SKM-1 (cell line): ENCODE results near the gene MARCHF4.
"Not testable (repeated sequence)": the region's sequence is repeated elsewhere in the genome, so short reads cannot be mapped to it uniquely, and the experiment has no call there.

Experiments
- DNase-seq: peaks from one replicate; lab custom pipeline; 2025; ENCODE audit not compliant: unreplicated experiment; lab: John Stamatoyannopoulos, UW

The MARCHF4 gene

DNA sequence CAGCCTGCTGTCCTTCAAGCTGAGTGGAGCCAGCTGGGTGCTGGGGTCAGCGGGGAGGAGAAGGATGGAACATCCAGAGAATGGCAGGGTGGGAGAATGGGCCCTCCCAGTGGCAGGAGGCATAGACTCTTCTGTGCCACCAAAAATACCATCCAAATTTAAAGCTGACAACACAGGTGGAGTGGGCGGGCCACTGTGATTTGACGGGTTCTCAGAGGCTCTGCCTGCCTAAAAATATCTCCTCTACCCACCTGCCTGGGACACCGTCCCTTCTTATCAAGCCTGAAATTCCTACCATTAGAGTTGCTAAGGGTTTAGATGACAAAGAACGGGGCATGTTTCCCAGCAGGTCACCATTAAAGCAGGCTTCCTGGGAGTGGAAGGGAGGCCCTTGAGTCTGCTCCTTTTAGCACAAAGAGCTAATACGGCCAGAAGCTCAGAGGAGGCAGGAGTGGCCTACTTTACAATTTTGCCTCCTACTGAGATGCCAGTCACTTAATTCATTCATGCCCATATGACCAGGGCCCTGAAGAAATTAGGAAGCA lies 19.8 kb upstream of the MARCHF4 start:
- no peak for DNase-seq

DNA sequence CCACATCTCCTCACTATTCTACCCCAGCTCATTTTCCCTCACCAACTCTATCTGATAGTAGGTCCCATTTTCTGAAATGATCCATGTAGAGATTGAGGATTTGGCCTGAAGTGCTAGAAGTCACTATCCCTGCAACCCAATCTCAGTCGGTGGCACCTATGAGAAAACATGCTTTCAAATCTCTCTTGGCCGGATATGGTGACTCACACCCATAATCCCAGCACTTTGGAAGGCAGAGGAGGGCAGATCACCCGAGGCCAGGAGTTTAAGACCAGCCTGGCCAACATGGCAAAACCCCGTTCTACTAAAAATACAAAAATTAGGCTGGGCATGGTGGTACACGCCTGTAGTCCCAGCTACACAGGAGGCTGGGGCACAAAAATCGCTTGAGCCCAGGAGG lies 19.1 kb upstream of the MARCHF4 start:
- DNase-seq = no peak

DNA sequence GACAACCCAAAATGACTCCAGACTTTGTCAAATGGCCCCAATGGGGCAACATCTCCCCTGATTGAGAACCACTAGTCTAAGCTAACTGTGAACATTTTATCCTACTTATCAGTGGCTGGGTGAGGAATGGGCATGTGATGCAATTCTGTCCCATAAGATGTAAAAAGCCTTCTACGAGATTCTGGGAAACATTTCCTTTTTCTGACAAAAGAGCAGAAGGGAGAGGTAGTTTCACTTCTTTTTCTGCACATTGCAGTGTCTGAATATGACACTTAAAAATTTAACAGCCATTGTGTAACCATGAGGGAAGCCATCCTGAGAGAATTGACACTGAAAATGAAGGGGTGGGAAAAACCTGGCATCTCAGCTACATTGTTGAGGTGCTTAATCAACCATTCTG lies 17.3 kb upstream of the MARCHF4 start:
- DNase-seq = no peak

DNA sequence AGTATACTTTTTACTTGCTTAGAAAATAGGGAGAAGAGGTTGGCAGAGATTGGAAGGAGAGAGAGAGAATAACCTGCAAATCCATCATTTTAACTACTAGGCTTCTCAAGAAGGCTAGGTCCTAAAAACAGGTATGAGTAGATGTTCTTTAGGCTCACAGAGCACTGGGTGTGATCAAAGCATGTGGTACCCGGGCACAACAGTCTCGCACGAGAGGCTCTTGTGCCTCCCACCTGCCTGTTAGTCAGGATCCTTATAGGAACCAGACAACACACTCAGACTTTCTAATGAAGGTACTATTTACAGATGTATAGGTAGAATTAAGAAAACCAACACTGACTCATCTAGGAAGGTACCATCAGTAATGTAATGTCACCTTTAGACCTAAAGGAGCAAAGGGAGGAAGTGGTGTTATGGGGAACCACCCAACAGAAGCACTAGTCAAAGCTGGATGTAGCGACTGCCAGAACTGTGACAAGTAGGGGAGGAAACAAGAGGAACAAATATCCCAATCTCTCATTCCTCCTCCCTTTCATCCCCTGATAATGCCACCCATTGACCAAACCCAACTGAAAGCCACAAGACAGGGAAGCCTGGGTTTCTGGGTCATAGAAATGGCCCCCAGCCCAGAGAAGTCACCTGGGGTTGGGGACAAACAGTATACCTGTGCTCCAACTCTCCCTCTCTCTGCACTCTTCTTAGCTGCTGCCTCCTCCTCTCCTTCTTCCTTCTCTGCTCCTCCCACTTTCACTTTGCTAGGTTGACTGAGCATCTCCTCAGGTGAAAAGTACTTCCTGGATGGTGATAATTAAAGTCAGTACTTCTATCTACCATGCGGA lies 16.0 kb upstream of the MARCHF4 start:
- DNase-seq = no peak

DNA sequence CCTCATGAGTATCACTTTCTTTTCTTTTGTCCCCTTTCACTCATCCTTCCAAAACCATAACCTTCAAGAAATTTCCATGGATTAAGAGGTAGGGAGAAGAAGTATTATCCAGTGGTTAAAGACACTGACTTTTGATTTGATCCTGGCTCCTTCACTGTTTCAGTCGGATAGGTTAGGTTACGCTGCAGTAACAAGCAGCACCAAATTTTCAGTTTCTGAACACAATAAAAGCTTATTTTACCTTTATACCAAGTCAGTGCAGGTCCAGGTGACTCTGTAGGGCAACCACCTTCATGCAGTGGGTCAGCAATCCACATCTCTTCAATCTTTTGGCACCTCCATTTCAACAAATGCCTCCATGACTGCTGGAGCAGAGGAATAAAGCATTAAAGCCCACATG lies 15.0 kb upstream of the MARCHF4 start:
- no peak for DNase-seq

DNA sequence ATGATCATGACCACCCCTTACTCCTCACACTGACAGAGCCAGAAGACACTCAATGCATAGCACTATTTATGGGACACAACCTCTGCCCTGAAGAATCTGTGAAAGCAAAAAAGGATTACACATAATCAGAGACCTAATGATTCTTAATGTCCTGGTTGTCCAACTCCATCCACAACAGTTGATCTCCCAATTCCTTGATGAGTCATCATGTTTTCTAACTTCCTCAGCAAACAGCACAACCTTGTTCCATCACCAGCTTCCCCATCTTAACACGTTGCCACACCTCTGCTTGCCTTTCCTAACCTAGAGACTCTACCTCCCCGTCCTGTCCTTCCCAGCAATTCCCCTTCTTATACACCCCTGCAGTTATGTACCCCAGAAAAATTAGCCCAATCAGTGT lies 13.2 kb upstream of the MARCHF4 start:
- no peak for DNase-seq

DNA sequence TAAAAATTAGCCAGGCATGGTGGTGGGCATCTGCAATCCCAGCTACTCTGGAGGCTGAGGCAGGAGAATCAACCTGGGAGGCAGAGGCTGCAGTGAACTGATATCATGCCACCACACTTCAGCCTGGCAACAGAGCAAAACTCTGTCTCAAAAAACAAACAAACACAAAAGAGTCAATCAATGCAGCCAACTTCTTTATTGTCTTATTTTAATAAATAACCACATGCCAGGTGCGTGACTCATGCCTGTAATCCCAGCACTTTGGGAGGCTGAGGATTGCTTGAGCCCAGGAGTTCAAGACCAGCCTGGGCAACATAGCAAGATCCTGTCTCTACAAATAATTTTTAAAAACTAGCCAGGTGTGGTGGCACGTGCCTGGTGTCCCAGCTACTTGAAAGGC lies 12.1 kb upstream of the MARCHF4 start:
- DNase-seq = not testable (repeated sequence)

DNA sequence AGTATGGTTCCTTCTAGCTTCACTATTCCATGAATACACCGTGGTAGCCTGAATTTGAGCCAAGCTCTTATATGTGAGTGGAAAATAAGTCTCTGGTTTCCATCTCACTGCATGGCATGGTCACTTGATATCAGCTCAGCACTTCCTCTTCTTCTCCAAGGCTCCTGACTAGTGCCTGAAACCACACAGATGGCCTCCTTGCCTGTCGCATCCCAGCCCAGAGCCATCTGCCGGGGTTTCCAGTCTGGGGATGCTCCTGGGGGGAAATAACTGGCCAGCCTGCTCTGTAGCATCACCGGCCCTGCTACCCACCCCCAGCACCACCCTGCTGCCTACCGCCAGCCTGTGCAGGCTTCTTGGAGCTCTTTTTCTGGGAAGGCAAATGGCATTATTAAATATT lies 7.7 kb upstream of the MARCHF4 start:
- no peak for DNase-seq

DNA sequence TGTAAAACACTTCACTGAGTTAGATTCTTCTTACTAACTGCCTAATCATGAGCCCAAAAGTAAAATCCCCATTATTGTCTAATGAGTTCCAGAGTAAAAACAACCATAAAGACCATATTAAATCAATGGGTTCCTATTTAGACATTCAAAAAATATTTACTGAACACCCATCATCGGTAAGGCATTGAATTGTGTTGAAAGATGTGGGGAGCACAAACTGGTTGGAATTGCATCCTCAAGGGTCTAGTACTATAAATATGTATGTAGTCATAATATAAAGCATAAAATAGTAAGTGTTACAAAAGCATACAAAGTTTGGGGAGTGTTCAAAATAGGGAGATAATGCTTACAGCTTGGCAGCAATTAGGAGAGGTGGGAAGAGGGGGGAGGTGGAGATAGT lies 3.0 kb upstream of the MARCHF4 start:
- DNase-seq = no peak

DNA sequence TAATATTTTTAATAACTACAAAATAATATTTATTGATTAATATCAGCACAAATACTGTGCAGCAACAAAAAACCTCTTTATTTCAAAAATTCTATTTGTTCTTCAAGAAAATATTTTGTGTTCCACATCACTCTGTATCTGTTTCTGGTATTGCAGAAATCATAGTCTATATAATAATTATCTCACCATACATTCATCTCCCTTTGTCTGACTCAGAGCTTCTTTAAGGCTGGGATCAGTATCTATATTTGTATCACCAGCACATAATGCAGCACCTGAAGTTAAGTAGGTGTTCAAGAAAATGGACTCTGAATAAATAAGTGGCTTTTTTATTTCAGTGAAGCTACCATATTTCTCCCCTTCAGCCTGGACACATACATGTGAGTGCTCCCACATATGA lies 1.6 kb upstream of the MARCHF4 start:
- no peak for DNase-seq

DNA sequence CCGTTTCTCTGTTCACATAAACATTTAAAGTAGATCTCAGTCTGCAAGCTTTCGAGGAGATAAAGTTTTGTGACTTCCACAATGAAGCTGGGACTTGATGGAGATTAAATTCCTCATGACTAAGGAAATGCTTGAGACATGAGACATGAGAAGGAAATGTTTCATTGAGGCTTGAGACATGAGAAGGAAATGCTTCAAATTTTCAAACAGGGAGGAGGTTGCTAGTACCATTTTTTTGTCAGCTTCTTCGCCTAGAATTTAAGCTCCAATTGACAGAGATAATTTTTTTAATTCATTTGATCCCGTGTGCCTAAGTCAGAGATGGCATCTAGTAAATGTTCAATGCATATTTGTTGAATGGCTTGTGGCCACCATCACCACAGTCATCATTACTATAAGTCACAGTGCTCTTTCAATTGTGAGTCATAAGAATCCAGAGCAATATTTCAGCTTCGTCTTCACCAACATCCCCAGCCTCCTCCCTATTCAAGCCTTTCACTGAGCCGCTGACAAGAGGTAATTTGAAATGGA lies 543 bp upstream of the MARCHF4 start:
- no peak for DNase-seq

DNA sequence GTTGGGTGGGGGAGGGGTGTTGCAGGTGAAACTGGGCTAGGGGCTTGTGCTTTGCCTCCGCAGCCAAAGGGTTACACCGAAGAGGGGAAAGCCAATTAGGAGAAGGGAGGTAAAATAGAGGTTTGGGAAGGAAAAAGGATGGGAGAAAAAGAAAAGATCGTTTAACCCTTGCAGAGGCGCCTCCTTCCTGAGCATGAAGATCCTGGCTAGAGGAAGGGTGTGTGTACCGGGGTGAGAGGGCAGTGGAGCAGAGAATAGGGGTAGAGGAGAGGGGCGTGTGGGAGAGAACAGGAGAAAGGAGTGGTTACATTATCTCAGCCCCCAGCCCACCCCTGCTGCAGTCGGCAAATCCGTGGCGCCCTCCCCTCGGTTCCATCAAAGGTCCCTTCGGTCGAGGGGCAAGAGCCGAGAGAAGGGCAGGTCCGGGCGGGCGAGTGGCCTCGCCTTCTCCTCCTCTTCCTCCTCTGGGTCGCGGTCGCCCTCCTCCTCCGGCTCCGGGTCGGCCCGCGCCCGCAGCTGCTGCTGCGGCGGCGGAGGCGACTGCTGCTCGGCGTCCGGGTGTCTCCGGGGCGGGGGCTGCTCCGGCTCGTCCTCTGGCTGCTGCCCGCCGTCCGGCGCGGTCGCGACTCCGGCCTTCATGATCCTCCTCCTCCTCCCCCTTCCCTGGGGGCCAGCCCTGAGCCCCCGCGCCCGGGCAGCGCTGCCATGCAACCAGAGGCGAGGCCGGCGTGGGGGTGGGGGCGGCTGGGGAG lies 1.1 kb downstream of the MARCHF4 start:
- DNase-seq = no peak

DNA sequence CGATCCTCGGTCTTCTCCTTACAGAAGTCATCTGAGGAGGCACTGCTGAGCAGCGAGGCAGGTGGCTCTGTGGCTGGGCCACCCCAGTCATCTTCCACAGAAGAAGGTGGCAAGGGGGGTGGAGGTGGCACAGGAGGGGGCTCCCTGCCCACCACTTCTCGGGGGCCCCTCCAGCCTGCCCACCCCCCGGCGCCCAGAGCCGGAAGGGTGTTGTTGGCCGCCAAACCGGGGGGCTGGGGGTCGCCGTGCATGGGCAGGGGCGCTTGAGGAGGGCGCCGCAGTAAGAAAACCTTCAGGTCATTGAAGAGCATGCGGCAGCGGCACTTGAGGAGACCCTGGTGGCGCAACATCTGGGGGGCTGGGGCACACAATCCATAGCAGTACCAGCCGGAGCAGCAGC lies 2.5 kb downstream of the MARCHF4 start:
- no peak for DNase-seq

DNA sequence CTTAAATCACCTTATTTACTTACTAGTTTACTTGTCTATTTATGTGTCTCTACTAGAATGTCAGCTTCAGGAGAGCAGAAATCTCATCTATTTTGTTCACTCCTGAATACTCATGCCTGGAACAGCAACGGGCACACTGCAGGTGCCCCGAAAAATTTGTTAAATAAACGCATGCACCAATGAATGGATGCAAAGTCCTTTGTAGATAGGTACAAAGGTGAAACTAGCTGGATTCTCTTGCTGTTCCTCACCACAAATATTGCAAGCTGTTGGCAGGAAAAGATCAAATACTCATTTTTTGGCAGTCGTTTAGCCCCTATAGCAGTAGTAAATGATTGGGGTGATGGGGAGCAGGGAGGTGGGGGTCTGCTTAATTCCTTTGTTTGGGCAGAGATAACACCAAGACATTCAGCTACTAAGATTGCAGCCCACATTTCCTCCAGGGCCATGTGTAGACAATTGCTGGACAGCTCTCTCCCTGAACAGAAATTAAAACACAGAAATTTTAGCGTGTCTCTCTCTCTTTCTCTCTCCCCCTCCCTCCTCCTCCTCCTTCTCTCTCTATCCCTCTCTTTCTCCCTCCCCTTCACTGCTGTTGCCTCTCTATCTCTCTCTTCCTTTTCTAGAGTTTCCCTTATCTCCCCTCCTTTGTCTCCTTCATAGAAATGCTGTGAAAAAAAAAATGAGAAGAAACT lies 5.4 kb downstream of the MARCHF4 start:
- no peak for DNase-seq

DNA sequence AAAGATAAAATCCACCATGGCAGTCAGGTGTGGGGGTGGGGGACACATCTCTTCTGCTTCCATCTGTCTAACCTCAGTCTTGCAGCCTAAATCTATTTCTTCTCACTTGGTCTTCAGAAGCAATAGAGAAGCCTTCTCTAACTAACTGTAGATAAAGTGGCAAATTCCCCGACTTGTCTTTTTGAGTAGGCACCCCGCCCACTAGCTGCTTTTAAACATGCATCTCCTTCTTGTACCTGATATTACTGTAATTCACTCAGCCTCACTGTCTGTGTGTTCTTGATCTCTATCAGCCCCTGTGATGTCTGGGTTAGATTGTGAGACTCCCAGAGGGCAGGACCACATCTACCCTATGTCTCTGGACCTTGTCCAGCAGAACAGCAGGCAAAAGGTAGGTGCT lies 6.8 kb downstream of the MARCHF4 start:
- DNase-seq = no peak

DNA sequence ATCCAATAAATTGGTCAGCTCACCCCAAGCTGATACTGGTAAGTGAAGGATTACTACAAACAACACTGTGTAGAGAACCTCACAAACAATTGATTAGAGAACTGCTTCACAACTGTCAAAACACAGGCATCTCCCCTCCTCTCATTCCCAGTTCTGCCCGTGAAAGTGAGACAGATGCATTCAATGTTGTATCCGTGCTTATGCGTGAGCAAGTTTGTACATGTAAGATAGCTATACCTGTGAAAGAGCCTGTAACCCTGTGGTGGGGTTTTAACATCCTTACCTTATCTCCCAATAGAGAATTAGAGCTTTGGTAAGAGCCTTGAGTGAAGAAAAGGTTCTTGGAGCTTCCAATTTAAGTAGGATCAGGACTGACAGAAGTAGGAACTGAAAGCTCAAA lies 9.1 kb downstream of the MARCHF4 start:
- DNase-seq = no peak

DNA sequence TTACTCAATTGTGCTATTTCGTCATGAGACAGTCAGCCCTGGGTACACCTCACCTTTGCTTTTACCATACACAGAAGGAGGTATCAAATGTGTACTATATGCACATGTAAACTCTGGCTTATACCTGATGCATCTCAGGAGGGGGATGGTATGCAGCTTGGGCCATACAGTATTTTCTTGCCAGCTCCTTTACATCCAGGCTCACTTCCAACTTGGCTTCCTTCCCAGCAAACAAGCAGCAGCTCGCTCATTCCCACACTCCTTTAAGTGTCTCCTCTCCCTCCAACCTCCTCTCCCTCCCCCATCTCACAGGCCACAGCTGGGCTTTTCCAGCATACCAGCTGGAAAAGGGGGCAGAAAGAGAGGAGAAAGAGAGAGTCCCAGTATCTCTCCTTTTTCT lies 9.6 kb downstream of the MARCHF4 start:
- no peak for DNase-seq

DNA sequence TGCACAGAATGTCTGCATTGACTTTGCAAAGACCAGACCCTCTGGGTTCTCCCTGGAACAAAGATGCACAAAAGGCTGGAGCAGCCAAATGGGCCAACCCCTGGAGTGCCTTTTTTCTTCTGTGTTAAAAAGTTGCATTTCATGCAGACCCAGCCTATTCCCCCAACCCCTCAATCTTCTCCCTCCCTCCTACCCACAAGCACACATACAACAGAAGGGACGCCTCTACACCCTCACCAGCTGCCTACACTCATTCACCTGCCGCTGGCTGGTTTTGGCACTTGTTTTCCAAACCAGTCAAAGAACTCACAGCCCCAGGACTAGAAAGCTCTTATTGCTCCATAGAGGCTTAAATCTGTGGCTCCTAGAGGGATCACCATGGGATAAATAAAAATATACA lies 16.6 kb downstream of the MARCHF4 start:
- no peak for DNase-seq

DNA sequence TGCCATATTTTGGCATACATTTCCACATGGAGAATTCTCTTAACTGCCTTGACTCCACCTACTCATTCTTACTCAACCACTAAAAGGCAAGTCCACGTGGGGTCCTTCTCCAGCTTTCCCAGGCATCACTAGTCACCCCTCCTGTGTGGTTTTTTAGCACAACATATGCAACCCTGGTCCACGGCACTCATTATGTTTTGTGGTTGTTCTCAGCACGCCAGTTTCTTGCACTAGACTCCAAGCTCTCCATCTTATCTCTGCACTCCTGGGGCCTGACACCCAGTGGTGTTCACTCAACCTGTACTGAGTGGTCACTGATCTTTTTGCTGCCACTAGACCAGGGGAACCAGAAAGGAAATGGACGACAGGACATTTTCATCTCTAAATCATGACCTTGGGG lies 18.0 kb downstream of the MARCHF4 start:
- no peak for DNase-seq

DNA sequence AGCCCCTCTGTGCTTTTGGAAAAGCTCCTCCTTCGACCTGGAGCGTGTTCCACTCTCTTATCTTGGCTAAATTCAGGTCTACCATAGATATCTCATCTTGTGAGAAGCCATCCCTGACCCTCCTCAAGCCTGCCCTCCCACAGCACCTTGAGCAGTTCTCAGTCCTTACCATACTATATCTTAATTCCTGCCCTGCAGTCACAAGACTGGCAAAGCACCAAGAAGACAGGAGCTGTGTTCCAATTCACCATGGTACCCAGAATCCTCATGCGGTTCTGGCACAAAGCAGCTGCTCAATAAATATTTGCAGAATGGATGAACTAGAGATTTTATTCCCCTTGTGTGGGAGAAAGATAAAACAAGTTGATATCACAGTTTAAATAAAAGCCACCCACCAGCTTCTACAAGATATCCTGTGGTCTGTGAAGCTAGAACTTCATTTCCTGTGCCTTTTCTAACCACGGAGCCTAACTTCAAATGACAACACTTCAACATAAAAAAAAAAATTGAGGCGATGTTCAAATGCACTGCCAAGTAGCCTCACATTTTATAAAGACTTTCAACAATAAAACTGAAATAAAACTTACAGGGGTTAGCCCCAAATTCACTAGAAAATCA lies 19.5 kb downstream of the MARCHF4 start:
- DNase-seq = no peak
